HG03108 (cell line): Measurements from ENCODE around the gene ORAI2.
"Not testable (repeated sequence)": the region's sequence is repeated elsewhere in the genome, so short reads cannot be mapped to it uniquely, and the experiment has no call there.

Source experiments
- ATAC-seq: cut with Tn5 transposase; IDR thresholded peaks from one replicate; pipeline ENCODE4 v1.9.1; 2021; ENCODE audit warnings: moderate library complexity; ENCODE audit not compliant: unreplicated experiment

ORAI2 gene

GRCh38 chr7:102468478-102469350 is 35.3 kb downstream of the ORAI2 start:
- no peak for ATAC-seq

- no peak for ATAC-seq
These were observed 36.1 kb downstream of the ORAI2 start for GRCh38 chr7:102469351-102469971.

GRCh38 chr7:102469972-102470825 is 36.8 kb downstream of the ORAI2 start:
- ATAC-seq, result no peak

- ATAC-seq, result no peak
These were observed 38.4 kb downstream of the ORAI2 start for GRCh38 chr7:102471791-102472125.

GRCh38 chr7:102472126-102473041 is 39.0 kb downstream of the ORAI2 start:
- no peak for ATAC-seq

GRCh38 chr7:102473271-102473991 is 40.1 kb downstream of the ORAI2 start:
- ATAC-seq, result no peak

- ATAC-seq, result not testable (repeated sequence)
These were observed 40.7 kb downstream of the ORAI2 start for GRCh38 chr7:102474116-102474515.

GRCh38 chr7:102474736-102475435 is 41.5 kb downstream of the ORAI2 start:
- ATAC-seq, result not testable (repeated sequence)

GRCh38 chr7:102478314-102479208 is 45.2 kb downstream of the ORAI2 start, which contains the start of gene POLR2J:
POLR2J (minus strand) TSS chr7:102478922; CDS start chr7:102478860, 62 bp downstream.
- peak; percentile 82 for ATAC-seq

GRCh38 chr7:102479209-102479584 is 45.8 kb downstream of the ORAI2 start:
- peak; percentile 21 for ATAC-seq

GRCh38 chr7:102479982-102480637 is 46.7 kb downstream of the ORAI2 start:
- not testable (repeated sequence) for ATAC-seq

GRCh38 chr7:102481962-102482361 is 48.6 kb downstream of the ORAI2 start:
- not testable (repeated sequence) for ATAC-seq

- not testable (repeated sequence) for ATAC-seq
These were observed 50.9 kb downstream of the ORAI2 start for GRCh38 chr7:102484317-102484716.

GRCh38 chr7:102490529-102491075 is 57.2 kb downstream of the ORAI2 start:
- ATAC-seq, result not testable (repeated sequence)

GRCh38 chr7:102493220-102493935 is 60.0 kb downstream of the ORAI2 start:
- peak; percentile 38 for ATAC-seq

GRCh38 chr7:102494026-102494425 is 60.7 kb downstream of the ORAI2 start:
- not testable (repeated sequence) for ATAC-seq
